ENCODE results near the gene OSM.

- no peak for TF ChIP-seq EZH2 (IDR thresholded peaks at IDR 0.05; ENCODE audit: borderline replicate concordance, low read depth, low read length, severe bottlenecking)
- no peak for TF ChIP-seq FOS (IDR thresholded peaks at IDR 0.05; ENCODE audit: borderline replicate concordance, insufficient read depth, low read length)
- no peak for TF ChIP-seq POLR2A (IDR thresholded peaks at IDR 0.05; ENCODE audit: low read depth, low read length)
- TF ChIP-seq CTCF (IDR thresholded peaks at IDR 0.05; ENCODE audit: extremely low read depth in 1 of 2, insufficient read depth in 1 of 2, low read depth in 1 of 2, low read length in 2 of 2) = no peak
These were observed 22.6 kb downstream of the OSM start for GRCh38 chr22:30244066-30244465.

Measured in endothelial cell of umbilical vein (primary cell).